Stimulated activated CD4-positive, alpha-beta T cell treated with anti-CD3 and anti-CD28 coated beads, Interleukin-1b, Interleukin-23, amount 100 ng/mL, for 24 hours (primary cell): ENCODE data around the gene MMP14.
"Not testable (repeated sequence)": the region's sequence is repeated elsewhere in the genome, so short reads cannot be mapped to it uniquely, and the experiment has no call there.

Source experiments
- DNase-seq, 4 experiments: peaks; one replicate each; pipeline ENCODE4 v3.0.0-alpha.2; 2020; ENCODE audit warnings: low read depth in 4 of 4, low spot score in 1 of 4

MMP14 gene

DNA sequence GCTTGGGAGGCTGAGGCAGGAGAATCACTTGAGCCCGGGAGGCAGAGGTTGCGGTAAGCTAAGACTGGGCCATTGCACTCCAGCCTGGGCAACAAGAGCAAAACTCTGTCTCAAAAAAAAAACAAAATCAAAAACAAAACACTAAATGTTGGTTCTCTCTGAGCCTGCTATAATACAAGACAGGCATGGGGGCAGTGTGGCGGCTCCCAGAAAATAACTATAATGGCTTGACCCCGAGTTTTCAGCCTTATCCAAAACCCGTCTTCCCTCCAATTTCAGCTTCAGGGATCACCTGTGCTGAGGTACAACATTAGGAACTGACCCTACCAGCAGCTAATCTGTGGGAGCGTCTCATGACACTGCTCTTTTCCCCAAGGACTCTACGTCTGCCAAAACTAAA is 22.0 kb upstream of the MMP14 start:
- no peak for DNase-seq

DNA sequence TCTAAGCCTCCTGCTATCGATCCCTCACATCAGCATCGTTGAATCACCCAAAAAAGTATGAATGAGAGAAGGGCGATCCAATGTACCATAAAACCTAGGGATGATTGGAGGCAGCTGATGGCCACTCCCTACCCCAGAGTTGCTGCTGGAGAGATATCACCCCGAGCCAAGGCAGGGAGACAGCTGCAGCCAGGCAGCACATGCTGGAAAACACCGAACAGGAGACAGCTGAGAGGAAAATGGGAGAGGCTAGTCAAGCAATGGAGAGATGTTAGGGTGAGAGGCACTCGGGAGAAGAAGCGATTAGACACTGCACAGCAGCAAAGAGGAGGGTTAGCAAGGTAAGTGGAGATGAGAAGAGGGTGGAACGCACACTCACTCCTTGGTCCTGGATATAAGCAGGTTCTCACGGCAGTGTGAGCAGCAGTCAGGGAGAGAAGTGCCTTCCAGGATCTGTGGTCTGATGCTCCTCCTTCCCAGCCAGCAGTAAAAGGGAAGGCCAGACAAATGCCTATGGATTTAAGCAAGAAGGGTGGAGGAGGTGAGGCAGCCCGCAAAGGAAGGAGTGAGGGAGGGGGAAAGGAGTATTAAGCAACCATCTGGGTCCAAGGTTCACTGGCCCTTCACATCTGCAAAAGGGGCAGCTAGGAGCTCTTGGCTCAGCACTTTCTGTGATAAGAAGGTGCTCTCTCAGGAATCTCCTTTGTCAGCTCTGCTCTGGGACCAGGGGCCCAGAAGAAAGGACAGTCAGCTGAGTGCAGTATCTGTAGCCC is 21.3 kb upstream of the MMP14 start, which contains the start of gene SLC7A7:
Gene SLC7A7, minus strand, starts transcription at position 495 of the 773 bp plus-strand sequence. CDS start 2,037 bp downstream, outside the sequence.
- no peak for DNase-seq

DNA sequence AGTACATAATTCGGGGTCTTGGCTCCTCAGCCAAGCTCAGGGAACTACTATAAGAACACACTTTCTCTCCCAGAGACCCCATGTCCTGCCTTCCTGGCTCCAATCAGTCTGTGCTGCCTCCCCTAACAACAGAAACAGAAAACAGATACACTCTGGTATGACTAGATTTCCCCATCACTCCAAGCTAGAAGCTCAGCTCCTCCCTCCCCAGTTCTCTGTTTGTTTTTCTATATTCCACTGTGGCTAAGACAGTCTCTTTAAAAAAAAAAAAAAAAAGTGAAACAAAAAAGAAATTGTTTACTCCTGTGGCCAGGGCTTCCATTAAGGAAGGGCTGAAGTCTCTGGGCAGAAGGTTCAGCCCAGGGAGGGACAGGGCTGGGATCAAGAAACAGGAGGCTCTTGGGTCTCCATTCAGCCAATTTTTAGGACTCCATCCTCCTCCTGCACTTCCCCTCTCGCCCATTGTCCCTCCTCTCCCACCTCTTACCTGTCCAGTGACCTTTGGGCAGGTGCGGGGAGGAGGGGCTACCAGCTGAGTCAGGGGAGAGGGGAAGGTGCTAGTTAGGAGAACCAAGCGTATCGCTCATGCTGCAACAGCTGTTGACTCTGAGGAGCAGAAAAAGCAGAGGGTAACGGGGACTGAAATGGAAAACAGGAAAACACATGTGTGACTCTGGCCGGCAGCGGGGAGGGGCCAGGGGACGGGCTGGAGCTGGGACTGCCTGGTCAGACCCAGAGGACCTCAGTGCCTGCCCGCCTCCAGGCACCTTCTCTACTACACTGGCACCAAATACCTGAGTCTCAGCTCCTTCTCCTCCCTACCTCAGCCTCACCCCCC is 17.0 kb upstream of the MMP14 start:
- DNase-seq: no peak

DNA sequence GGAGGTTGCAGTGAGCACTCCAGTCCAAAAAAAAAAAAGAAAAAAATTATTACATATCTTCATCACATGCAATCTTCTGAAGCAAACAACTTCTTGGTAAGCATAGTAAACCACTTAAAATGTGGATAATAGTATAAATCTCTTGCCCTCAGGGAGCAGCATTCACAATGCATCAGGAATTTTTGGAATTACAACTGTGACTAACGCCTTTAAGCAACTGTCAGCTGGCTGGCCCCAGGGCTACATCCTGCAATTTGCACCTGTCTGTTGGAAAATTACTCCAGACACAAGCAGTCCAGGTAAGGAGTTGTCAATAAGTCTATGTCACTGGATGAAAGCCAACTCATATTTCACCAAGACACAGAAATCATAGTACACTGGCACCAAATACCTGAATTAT is 15.7 kb upstream of the MMP14 start:
- no peak for DNase-seq

DNA sequence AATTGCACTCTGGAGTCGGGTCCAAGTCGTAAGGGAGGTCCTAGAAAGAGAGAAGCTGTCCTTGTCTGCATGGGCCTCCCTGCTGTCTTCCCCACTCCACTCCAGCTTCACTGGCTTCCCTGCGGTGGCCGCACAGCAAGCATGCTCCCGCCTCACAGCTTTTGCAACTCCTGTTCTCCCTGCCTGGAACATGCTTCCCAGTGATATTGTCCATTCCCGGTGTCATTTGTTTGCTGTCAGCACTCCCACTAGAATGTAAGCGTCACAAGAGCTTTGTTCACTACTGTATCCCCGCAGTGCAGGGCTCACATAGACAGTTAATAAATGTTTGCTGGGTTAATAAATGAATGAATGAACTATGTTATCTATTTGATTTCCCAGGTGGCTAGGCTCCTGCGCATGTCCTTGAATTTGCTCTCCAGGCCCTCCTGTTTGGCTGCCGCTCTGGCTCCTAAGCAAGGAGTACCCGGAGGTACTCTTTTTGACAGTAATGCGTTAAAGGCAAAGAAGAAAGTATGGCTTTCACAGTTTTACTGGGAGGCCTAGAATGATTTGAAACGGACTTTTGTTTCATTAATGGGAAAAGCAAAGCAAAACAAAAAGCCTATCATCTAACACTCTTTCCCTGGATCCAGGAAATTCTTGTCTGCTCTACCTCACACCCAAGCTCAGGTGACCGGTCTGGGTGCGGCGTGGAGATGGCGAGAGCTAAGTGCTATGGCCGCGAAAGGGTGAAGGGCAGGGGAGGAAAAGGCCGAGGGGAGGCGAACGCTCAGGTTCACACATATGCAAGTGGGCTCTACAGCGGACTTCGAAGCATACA is 15.0 kb upstream of the MMP14 start:
- DNase-seq: no peak

DNA sequence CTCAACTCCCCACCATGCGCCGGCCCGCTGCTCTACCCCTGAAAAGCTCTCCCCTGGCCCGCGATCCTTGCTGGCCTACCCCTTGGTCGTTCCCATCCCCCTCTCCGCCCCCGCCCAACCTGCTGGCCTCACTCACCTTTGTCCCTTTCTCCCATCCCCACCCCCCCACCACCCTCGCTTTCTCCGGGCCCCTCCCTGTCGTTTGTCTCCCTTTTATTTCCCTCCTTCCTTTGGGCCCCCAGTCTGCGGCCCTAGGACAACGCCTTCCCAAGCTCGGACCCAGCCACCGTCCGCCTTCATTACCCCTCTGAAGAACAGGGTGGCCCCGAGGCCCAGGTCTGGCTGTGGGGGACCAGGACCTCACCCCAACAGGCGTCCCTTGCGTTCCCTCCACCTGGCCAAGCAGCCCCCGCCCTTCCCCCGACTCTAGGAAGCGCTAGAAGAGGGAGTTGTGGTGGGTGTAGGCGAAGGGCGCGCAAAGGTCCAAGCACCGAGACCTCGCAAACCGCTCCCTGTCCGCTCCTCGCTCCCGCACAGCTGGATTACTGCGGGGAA is 14.3 kb upstream of the MMP14 start:
- DNase-seq: no peak

- peak; percentile 26 to 50 (median 29) for DNase-seq
Measured at GRCh38 chr14:22822571-22823098, 13.8 kb upstream of the MMP14 start.

DNA sequence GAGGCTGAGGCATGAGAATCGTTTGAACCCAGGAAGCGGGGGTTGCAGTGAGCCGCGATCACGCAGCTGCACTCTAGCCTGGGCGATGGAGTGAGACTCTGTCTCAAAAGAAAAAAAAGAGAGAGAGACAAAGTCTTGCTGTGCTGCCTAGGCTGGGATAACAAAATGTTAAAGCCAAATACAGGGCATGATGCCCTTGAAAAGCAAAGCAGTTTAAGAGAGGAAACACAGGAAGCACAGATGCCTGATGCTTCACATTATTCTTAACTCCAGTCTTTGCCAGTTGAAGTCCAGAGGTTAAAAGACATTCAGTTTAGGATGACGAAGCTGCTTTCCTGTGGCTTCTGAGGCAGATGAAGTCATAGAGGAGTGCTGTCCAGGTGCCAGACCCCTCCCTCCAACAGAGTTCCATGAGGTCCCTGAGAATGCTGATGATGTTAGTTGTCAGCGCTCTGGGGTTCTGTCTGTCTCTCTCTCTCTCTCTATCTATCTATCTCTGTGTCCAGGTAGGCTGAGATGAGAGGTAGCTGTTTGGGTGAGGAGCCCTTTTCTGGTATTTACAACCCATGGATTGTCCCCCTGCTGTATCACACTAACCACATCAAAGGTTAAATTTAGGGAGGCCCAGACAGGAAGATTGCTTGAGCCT is 11.6 kb upstream of the MMP14 start:
- no peak for DNase-seq

GRCh38 chr14:22829076-22829660 is 7.2 kb upstream of the MMP14 start:
- not testable (repeated sequence) for DNase-seq

- DNase-seq: peak; percentile 71 to 83 (median 78)
Measured at GRCh38 chr14:22829661-22830442, 6.5 kb upstream of the MMP14 start, which contains the start of gene MRPL52. Gene MRPL52, plus strand, starts transcription at chr14:22829887. Its CDS starts 26 bp downstream, at chr14:22829913.

GRCh38 chr14:22830443-22831010 is 5.9 kb upstream of the MMP14 start:
- DNase-seq: no peak

DNA sequence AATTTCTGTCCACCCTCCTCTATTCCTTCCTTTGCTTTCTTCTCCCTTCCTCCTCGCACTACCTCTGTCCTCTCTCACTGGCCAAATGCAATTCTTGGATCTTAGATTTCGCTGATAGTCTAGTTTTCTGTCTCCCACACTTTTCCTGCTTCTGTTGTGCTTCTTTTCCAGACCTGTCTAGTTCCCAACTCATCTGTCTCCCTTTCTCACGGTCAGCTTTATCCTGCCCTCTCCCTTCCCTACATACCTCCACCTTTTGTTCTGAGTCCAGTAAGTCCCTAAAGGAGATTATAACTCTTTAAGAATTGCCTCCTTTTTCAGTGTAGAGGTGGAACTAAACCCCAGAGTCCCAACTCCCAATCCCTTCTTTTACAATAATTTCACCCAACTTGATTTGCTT is 880 bp upstream of the MMP14 start:
- no peak for DNase-seq

GRCh38 chr14:22837114-22837749 is 847 bp downstream of the MMP14 start:
- no peak for DNase-seq

DNA sequence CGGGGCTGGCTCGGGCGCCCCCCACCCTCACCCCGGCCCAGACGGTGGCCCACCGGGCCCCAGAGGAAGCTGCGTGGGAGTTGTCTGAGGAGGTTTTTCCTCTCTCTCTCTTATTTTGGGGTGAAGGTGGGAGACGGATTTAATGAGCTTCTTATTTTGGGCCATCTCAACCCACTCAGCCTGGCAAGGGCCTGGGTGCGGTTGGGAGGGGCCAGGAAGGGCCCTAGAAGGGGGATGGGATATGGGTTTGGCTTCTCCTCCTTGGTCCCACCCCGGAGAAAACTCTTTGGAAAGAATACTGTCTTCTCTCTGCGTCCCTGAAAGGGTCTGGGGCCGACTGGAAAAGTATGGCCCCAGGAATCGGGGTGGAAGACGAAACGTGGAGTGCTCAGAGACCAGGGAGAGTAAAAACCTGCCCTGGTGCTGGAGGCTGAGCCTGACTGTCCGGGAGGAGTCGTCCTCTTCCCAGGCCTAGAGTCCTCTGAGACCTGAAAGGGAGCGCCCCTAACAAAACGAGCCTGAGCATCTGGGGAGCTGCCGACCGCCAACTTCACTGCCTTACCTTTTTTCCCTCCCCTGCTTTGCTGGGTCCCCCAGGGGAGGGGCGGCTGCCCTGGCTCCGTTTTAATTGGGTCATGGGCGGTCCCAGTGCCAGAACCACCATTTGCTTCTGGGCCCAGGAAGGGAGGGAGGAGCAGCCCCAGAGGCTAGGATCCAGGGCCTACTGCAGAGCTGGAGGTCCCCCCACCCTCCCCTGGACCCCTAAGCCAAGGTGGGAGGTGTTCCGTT is 1.6 kb downstream of the MMP14 start:
- no peak for DNase-seq

DNA sequence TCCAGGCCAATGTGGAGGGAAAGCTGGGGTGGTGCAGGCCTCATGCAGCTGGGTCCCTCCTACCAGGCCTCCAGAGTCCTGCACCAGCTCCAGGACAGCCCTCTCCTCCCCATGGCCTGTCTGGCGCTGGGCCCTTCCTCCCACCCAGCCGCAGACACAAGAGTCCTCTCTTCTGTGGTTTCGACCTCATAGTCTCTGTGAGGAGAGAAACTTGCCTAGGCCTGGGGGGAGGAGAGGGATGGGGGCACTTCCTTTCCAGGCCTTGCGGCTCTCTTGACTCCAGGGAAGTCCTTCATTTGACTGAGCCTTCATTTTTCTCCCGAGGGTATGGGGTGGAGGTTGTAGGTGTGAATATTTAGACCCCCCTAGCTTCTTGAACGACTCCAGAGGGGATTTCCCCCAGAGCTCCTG is 2.3 kb downstream of the MMP14 start:
- no peak for DNase-seq

DNA sequence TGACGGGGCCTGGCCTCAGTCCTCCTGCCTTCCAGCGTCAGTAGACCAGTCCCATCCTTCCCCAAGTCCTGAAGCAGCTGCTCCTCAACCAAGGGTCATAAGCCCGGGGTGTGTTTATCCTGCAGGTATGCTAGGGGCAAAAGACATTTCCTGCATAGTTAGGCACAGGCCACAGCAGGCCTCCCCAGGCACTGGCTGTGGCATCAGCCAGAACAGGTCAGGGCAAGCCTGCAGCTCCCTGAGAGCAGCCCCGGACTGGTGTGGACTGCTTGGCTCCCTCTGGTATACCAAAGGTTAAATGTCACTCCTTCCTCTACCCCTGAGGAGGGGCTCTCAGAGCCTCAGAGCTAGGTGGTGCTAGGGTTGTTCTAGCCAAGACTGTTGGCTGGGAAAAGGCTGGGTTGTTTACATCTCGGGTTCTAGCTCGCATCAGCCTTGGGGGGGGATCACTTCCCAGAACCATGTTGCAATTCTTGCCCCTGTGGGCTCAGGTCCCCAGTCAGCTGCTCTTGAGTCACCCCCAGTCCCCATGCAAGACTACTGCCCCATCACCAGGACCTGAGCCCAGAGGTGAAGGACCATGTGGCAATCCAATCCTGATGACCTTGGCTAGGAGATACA is 2.9 kb downstream of the MMP14 start:
- DNase-seq: no peak

DNA sequence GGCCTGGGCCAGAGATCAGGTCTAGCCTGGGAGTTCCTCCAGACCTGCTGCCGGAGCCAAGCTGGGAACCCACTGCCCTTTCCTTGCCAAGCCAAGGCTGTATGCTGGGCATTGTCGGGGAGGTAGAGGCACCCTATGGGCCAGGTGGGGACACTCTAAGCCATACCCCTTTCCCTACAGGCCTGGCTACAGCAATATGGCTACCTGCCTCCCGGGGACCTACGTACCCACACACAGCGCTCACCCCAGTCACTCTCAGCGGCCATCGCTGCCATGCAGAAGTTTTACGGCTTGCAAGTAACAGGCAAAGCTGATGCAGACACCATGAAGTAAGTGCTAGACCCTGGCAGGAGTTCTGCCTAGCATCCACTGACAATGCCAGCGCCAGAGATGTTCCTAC is 4.9 kb downstream of the MMP14 start:
- no peak for DNase-seq
